Stimulated activated CD8-positive, alpha-beta memory T cell treated with anti-CD3 and anti-CD28 coated beads, Interleukin-7, amount 100 ng/mL, for 48 hours (primary cell): ENCODE measurements around the gene REEP3.

Experiments used
- DNase-seq, 2 donors: peaks; one replicate each; pipeline ENCODE4 v3.0.0-alpha.2; 2020; ENCODE audit warnings: low read depth in 1 of 2; ENCODE audit errors: extremely low read depth in 1 of 2

REEP3 gene

DNA sequence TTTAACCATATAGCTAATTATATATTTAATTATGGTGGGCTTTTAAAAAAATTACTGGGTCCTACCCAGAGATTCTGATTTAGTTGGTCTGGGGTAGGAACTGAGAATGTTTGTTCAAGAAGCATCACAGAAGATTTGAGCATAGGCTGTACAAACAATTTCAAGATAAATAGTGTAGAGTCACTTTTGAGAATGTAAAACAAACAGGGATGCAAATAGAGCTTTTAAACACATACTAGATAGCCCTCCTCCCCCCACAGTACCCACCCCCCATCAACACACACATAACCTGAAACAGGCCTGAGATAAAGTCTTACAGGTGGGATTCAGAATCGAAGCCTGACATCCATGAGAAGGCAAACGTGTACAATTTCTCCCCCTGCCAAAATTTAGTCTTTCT is 15.6 kb upstream of the REEP3 start:
- no peak for DNase-seq

DNA sequence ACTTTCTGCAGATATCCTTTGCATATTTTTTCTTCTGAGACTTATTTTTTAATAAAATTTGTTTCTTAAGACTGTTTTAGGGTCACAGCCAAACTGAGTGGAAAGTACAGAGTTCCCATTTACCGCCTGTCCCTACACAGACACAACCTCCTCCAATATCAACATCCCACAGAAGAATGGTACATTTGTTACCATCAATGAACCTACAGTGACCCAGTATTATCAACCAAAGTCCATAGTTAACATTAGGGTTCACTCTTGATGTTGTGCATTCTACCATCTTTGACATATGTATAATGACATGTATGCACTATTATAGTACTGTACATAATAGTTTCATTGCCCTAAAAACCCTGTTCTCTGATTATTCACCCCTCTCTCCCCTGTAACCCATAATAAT is 14.6 kb upstream of the REEP3 start:
- no peak for DNase-seq

DNA sequence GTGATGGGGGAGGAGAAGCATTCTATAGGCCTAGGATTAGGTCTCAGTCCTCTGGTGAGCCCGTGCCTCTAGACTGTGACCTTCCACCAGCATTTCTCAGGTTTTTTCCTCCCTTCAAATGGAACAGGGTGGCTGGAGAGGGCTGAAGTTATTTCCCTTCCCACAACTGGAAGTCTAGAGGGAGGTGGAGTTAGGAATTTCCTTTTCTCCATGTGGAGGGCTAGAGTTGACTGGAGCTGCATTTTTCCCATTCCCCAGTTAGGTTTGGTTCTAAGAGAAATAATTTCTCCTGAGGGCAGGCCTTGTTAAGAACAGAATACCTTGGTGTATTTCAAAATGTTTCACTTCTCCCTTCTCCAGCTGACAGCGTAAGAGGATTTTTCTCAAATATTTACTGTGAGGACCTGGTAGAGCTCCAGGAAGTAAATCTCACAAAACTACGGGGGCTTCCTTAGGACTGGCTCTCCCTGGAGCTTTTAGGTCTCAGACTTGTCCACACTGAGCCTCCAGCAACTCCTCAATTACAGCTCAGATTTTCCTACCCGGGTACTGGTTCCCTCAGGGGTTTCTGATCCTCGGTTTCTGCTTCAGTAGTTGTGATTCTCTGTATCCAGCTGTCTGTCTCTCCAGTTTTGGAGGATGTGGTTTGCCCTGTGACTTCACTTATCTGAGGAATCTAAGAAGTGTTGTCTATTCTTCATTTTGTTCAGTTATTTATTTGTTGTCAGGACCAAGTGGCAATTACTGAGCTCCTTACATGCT is 6.0 kb upstream of the REEP3 start:
- peak in 1 of 2 donors; percentile 17 for DNase-seq

DNA sequence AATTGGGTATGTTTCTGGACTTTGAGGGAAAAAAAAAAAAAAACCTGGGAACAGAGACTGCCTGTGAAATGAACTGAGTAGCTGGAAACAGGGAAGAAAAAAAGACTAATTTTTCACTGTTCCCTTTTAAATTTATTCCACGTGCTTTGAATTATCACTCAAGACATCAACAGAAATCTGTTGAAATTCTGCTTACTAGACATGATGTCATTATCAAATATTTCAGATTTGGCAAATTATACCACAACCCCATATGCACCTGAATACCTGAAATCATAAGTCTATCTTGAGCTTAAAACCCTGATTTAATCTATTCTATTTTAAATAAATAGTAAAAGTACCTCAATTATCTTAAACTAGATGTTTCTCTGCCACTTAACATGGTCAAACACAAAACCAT is 5.0 kb upstream of the REEP3 start:
- DNase-seq: no peak

DNA sequence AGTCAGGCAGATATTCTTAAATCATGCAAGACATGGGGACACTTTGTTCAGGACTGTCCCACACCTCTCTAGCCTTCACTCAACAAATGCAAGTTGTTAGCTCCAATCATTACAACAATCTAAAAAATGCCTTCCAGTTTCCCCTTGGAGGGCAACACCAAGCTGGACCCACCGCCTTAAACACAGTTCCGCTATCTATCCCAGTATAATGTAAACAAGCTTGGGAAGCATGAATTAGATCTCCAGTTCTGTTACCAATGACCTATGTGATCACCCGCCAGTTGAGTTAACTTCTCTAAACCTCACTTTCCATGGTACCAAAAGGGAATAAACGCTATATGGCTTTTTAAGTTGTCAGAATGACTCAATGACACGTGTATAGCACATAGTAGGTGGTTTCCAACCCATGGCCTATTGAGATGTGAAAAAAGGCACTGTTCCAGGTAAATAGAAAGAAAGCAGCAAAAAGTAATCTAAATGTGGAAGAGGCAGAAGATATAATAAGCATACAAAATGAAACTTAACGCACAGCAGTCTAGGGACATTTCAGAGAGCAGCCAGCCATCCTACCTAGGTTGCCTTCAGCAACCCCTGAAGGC is 2.4 kb upstream of the REEP3 start:
- no peak for DNase-seq

DNA sequence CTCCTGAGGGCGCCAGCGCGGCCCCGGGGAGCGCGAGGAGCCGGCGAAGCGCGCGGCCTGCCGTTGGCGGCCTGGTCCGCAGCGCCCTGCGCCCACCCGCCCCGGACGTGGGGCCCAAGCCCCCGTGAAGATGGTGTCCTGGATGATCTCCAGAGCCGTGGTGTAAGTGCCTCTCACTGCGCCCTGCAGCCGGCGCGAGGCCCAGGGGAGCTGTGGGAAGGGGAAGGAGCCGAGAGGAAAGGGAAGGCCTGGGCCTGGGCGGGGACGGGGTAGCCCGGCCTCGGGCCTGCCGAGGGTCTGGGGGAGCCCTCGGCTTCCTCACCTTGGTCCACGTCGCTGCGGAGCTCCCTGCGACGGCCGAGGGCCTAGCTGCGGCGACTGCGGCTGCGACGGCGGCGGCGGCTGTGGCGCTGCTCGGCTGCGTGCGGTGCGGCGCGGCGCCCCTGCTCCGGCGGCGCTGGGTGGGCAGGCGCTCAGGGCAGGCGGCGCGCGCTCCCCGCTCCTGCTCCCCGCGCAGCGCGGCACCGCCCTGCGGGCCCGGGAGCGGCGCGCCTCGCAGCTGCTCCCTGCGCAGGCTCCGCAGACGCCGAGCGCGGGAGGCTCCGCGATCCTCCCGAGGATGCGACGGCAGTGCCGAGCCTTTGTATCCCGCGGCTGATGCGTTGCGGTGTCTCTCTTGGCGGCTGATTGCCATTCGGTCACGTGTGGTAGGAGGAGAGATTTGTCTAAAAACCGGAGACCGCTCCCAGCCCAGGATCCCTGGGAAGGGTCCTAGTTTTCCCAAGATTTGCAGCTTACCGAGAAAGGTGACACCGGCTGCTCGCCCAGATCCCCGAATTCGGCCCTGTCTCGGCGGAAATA is 445 bp downstream of the REEP3 start:
- peak; percentile 27 to 46 for DNase-seq

DNA sequence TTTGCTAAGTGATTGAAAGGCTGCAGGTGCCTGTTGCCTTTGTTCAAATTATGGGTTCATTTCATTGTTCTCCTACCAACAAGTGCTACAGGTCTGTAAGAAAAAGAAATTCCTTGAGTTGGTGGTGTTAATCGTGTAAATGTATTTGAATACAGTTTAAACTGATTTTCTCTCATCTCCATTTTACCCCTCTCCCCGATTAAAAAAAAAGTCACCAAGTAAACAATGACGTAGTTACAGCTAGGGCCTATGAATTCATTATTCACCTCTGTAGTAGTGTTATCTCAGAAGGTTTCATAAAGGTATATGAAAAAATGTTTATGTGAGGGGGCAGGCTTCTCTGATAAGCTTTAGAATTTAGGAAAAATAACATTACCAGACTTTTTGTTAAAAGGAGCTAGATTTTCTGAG is 1.1 kb downstream of the REEP3 start:
- DNase-seq: no peak

DNA sequence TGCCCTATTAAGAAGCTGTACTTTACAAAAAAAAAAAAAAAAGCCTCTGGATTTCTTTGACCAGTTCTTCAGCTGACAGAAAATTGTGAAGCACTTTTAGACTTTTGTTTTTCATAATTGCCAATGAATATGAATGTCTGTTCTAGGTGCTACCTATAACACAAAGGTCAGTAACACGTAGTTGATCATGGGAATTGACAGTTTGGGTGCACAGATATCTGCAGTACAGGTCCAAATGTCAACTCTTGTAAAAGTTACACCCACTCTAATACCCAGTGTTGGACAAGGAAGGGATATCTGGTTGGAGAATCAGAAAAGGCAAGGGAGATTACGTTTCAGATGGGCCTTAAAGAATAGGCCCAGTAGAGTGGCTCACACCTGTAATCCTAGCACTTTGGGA is 1.8 kb downstream of the REEP3 start:
- DNase-seq: no peak

DNA sequence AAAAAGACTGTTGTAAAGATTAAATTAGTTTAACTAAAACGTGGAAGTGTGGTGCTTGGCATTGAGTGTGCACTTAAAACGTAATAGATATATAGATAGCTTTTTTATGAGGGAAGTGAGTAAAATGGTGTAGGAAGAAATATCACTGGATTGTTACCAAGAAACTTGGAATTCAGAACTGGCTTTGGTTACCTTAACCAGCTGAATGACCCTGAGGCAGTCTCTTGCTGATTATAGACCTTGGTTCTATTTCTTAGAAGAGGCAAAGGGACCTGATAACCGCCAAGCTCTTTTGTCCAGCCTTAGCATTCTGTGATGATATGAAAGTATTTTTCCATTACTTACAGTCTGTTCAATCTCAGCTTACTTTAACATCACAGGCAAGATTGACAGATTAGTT is 3.8 kb downstream of the REEP3 start:
- no peak for DNase-seq

DNA sequence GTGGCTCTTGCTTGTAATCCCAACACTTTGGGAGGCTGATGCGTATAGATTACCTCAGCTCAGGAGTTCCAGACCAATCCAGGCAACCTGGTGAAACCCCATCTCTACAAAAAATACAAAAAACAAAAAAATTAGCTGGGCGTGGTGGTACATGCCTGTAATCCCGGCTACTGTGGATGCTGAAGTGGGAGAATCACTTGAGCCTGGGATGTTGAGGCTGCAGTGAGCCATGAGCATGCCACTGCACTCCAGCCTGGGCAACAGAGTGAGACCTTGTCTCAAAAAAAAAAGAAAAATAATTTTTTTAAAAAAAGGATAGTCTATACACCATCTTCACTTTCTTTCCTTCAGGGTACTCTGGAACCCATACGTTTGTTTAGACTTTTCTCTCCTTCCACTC is 6.2 kb downstream of the REEP3 start:
- no peak for DNase-seq

DNA sequence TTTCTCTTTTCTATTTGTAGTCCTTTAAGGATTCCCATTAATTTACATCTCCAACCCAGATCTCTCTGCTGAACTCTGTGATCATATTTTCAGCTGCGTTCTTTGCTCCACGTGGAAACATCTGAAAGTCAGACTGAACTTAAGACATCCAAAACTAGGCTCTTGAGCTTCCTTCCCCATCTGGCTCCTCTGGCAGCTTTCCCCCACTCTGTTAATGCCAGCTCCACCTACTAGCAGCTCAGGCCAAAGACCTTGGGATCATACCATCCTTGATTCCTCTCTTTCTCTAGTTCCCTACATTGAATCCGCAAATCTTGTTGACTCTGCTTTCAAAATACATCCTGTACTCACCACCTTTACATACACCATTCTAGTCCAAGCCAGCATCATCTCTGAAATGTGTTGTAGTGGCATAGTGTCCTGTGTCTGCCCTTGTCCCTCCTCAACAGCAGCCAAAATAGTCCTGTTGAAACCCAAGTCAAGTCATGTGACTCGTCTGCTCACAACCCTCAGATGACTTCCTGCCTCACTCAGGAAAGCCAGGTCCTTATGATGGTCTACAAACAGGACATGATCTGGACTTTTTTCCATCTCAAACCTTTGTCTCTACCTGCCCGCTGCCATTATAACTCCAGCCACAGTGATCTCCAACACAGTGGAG is 7.0 kb downstream of the REEP3 start:
- DNase-seq: no peak

DNA sequence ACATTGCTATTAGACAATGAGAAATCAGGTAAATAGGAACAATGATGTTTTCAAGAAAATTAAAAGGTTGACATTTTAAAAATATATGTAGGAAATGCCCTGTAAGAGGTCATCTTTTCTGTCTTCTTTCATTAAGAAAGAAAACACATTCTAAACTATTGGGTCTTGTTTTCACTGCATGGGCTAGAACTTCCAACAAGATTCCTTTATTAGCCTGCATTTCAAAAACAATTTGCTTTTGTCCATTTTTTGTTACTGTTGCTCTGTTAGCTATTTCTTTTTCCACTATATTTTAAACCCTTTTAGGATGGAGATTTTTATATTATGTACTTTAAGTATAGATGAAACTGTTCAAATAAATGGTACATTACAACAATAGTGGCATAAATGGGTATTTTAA is 9.2 kb downstream of the REEP3 start:
- no peak for DNase-seq

DNA sequence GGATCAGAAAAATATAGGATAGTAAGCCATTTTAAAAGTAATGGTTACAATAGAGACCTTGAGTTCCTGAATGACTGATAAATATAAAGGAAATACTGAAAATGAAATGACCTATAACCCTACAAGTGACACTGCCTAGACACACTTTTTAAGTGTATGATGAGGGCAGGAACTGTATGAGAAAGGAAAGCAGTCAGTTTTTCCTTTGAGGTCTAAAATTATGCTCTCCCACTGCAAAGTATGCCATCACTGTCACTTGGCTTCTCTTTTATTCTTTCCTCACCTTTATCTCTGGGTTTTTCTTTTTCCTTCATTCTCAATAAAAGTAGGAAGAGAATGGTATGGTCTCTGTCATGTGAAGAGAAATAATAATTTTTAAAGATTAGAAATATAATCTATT is 13.5 kb downstream of the REEP3 start:
- no peak for DNase-seq

DNA sequence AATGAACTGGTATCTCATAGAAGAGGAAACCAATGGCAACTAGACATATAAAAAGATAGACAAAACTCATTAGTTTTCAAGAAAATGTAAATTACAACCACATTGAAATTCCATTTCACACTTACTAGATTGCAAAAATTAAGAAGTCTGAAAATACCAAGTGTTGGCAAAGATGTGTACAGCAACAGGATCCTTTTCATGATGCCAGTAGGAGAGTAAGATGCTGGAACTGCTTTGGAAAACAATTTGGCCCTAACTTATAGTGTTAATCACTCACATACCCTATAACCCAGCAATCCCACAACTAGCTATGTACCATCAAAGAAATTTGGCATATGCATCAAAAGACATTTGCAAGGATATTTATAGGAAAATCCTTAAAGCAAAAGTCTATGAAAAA is 15.5 kb downstream of the REEP3 start:
- no peak for DNase-seq

DNA sequence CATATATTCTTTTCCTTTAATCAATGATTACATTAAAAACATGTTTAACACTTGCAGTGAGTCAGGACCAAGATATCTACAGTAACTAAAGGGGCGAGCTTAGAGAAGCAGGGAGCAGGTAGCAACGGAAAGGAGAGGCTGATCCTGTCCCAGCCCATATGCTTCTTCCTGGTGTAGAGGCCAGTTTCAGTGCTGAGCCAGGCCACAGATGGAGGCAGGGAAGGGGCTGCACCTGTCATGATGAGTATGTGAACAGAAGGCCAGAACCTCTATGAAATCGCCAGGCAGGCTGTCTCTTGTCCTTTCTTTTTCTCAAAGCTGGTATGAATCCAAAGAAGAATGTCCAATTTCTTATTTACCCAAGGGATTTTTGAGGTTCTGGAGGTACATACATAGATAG is 16.3 kb downstream of the REEP3 start:
- DNase-seq: no peak

DNA sequence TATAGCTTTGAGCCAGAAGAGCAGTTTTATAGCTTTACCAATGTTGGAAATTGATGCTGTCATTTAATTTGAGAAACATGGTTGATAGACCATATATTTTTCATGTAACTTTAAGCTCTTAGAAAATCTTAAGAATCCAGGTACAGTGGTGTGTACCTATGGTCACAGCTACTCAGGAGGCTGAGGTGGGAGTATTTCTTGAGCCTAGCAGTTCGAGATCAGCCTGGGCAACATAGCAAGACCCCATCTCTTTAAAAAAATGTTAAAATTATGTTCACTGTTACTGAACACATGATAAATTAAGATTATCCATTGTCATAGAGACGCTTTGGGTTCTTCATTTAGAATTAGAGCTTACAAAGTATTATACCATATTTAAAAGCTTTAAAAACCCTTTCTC is 18.2 kb downstream of the REEP3 start:
- DNase-seq: no peak

DNA sequence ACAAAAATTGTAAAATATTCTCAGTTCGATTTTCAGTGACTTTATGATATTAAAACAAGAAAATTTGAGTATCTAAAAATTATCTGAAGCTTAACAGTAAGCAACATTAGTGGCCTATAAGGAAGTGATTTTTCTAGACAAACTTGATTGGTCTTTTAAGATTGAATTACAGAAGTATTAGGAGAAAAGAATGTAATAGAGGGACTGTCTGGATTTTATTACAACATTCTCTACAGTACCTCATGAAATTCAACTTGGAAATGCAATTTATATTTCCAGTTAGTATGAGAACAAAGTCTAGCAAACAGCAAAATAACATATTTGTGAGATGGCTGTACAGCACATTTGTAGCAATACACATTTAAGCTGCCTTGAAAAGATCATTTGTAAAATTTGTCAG is 18.8 kb downstream of the REEP3 start:
- DNase-seq: no peak

DNA sequence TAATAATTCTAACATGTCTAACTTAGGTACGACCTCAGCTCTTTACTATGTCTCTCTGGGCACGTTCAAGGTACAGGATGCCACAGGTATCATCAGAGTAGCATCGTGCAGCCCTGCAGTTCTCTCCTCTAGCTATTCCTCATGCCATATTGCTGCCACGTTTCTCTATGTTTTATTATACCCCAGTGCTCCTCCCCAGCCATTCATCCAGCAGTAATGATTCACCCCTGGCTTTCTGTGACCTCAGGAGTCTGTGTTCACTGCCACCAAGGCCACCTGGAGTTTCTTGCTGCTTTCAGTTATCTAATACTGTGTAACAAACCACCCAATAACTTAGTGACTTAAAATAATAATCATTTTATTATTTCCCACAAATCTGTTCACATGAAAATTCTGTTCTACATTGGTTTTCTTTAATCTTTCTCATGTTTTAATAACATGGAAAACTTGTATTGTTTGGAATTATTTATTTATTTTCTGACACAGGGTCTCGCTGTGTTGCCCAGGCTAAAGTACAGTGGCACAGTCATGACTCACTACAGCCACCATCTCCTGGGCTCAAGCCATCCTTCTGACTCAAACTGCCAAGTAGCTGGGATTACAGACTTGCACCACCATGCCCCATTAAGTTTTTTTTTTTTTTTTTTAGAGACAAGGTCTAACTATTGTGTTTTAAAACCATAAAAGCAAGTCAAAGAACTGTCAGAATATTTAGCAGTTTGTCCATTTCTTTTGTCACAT is 21.8 kb downstream of the REEP3 start:
- DNase-seq: no peak

DNA sequence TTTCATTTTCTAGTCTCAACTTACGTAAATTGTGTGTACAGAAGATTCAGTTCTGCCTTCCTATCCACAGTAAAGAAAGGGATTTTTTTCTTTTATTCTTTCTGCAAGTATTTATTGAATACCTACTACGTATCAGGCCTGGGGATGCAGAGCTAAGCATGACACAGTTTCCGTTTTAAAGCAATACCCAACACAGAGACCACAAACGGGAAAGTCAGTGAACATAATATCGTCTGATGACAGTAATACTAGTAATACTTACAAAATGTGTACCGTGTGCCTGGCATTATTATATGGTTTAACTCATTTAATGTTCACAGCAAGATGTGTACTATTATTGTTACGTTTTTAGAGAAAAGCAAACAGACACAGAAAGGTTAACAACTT is 22.4 kb downstream of the REEP3 start:
- no peak for DNase-seq

DNA sequence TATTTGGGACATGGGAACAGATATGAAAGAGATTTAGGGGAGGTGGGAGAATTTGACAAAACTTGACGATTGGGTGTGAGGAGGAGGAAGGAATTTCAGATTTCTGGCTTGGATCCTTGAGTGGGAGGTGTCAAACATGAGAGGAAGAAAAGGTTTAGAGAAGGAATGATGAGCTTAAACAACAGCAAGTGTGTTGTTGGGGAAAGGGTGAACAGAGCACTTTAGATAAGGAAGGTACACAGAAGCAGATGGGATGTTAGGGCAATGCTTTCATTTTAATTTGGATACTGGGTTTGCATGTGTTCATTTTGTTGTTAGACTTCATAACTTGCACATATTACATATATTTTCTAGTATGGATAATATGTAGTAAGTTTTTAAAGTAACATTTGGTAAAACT is 23.2 kb downstream of the REEP3 start:
- no peak for DNase-seq
